ENCODE results near the gene ARHGEF3.

Gene ARHGEF3

DNA sequence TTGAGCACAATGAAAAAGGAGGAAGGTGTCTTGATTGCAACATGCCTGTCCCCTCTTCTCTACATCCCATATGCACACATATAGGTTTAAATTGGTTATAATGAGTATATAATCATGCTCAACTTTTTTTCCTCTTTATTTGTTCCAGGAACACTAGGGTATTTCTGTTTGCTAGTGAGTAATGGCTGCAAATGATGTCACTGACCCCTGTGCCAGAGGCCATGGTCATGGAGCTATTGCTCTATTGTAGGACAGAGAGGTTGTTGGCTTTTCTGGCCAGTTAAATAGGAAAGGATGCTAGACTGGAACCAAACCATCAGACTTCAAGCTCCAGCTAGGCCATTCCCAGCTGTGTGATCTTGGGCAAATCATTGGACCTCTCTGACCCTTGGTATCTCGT is 9.6 kb downstream of the ARHGEF3 start:
- DNase-seq, result no peak

- DNase-seq, result peak; percentile 53
Observed at GRCh38 chr3:56790016-56790821, 11.5 kb downstream of the ARHGEF3 start.

DNA sequence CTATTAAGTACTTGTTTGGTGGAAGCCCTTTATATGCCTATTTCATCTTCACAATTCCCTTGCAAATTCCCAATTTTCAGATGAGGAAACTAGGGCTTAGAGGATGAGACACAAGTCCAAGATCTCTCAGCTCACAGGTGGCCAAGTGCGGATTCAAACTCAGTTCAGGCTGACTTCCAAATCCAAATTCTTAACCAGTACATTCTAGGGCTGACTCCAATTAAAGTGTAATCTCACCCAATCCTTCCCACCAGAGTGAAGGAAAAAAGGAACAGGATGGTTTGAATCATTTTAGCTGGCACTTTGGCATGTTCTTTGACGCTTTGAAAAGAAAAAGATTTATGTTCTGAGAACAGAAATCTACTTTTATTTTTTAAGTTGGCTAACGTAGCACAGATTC is 12.7 kb downstream of the ARHGEF3 start:
- DNase-seq, result no peak

DNA sequence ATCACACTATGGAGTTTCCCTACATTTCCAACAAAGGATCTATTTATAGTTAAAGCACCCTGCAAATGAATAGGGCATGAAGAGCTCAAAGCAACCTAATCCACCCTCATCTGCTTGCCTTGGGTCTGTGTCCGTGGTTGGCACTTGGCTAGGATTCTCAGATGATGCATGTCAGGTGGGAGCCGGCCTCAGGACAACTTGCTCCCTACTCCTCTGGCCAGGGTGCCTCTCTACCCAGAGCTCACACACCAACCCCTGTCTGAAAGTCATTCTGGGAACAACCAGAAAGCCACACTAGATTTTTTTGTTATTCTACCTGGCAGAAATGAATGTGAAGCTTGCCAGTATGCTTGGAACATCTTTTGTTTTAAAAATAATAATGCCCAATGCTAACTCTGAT is 13.2 kb downstream of the ARHGEF3 start:
- DNase-seq, result no peak

- DNase-seq, result peak; percentile 57
Observed at GRCh38 chr3:56787784-56788256, 13.9 kb downstream of the ARHGEF3 start.

- DNase-seq, result no peak
Observed at GRCh38 chr3:56787258-56787775, 14.4 kb downstream of the ARHGEF3 start.

- no peak for DNase-seq
Observed at GRCh38 chr3:56785499-56785898, 16.2 kb downstream of the ARHGEF3 start.

DNA sequence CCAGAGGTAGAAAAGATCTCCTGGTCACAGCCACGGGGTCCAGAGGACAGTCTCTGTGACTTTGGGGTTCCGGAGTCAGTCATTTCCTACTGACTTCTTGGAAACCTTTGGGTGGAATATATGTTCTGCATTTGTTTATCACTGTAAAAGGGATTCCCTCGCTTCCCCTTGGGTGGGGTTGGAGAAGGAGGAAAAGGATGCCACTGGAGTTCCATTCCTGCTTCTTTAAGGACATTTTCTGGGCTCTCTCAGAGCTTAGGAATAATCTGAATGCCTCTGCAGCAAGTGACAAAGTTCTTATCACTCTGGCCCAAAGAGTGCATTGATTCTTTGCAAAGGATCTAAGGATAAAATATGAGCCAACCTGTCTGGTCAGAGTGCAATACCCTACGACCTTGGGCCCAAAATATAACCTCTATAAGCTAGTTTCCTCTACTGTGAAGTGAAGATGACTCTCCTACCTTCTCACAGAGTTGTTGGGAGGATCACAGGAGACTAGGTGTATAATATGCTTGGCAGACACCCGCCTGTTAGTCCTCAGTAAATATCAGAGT is 17.2 kb downstream of the ARHGEF3 start:
- DNase-seq, result no peak

GRCh38 chr3:56783644-56784447 is 17.9 kb downstream of the ARHGEF3 start:
- DNase-seq, result peak; percentile 82

DNA sequence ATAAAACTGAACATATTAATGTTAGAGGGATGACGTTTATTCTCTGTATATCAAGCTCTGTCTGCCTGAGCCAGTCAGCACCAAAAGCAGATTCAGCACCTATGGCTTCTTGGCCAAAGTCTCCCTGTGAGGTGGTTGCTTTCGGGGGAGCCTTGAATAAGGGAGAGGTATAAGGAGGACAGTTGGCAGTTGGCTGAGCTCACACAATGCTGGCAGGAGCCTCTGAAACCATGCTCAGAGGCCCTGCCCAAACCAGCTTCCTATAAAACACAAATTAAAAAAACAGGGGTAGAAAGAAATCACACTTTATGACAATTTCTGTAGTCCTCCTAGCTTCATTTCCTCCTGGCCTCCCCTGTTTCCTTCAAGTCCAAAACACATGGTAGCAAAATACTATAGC is 18.8 kb downstream of the ARHGEF3 start:
- DNase-seq, result peak; percentile 35

DNA sequence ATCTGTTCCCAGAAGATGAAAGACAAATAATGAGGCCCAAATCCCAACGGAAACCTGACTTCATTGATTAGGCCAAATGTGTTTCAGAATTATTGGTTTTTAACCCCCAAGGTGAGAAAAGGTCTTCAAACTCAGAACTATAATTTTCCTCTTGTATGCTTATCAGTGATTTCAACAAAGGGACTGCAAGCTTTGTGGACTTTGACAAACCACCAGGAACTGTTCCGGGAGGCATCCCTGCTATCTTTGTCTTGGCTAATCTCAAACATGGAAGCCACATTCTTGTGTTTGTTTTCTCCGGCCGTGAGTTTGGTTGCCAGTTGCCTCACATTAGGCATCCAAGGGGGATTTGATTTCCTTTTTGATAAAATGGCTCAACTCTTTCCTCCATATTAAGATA is 19.5 kb downstream of the ARHGEF3 start:
- no peak for DNase-seq

GRCh38 chr3:56781762-56782161 is 20.0 kb downstream of the ARHGEF3 start:
- no peak for DNase-seq

GRCh38 chr3:56780936-56781335 is 20.8 kb downstream of the ARHGEF3 start:
- no peak for DNase-seq

GRCh38 chr3:56778893-56779292 is 22.9 kb downstream of the ARHGEF3 start:
- no peak for DNase-seq

- no peak for DNase-seq
Observed at GRCh38 chr3:56776556-56776950, 25.2 kb downstream of the ARHGEF3 start.

DNA sequence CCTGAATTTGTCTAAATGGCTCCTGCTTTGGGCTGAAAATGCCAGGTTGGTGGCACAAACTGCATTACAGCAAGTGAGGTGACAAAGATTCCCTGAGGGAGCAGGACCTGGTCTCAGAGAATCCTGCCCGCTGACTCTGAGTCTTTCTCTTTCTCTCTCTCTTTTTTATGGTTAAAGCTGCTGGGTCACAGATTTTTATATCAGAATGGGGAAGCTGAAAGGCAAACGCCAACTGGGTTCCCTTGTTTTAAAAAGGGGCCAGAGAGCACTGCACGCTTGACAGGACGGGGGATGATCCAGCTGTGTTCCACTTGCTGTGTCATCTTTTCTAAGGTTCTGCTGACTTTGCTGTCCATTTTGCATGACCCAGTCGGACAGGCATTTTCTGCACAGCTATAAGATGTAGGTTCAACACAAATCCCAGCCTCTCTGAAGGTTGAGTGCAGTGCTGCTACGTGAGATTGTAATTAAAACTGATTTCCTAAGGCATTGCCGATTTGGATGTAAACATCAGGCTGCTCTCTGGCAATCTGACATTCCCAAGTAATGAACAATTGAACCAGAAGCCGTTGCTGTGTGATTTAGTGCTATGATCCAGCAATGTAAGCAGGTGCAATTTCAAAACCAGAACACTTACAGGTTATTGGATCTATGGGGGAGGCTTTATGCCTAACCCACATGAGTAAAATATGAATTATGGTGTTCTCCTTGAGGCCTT is 25.8 kb downstream of the ARHGEF3 start:
- DNase-seq, result no peak

GRCh38 chr3:56775445-56775837 is 26.3 kb downstream of the ARHGEF3 start:
- DNase-seq, result no peak

- DNase-seq, result no peak
Observed at GRCh38 chr3:56773986-56774385, 27.8 kb downstream of the ARHGEF3 start.

GRCh38 chr3:56772952-56773938 is 28.5 kb downstream of the ARHGEF3 start:
- DNase-seq, result no peak

GRCh38 chr3:56771376-56771775 is 30.4 kb downstream of the ARHGEF3 start:
- no peak for DNase-seq

- no peak for DNase-seq
Observed at GRCh38 chr3:56769116-56769707, 32.5 kb downstream of the ARHGEF3 start.
